Thoracic aorta (tissue), 2 donors: Measurements from ENCODE around the gene ABCB11. TPM values are rescaled to one million over a fixed set of nuclear protein-coding genes. Genes with fewer than 3 reads are reported as not detected.

Experiments used
- total RNA-seq, 2 donors: library from RNA; depleted of rRNA; stranded (reverse); fragments of >200 nt; gene quantifications; one replicate each; pipeline versions ENCODE4 v1.1.0 to v1.2.3, GENCODE V29; 2016

The ABCB11 gene
- total RNA-seq, 2 donors from 2014 or later, result not detected

Other genes starting within 250 kb of the ABCB11 start
- gene NOSTRIN, start 228.7 kb downstream of the ABCB11 start, total RNA-seq, result 10 to 100 TPM in 1 of 2 donors, 1 to 10 TPM in 1; 5.3 to 18.3 TPM
- gene SPC25, start 140.9 kb downstream of the ABCB11 start, total RNA-seq, result 1 to 10 TPM in 1 of 2 donors, not detected in 1; 1.1 TPM
- gene G6PC2, start 130.0 kb downstream of the ABCB11 start, total RNA-seq, result not detected
- gene DHRS9, start 38.2 kb upstream of the ABCB11 start, total RNA-seq, result 1 to 10 TPM in 1 of 2 donors, under 1 TPM in 1; 0.95 to 4.8 TPM